Neutrophil (primary cell): ENCODE measurements around the gene SEPTIN6.

Experiments used
- H3K27ac ChIP-seq: fragments of 200-600 bp; sonication (generic); 2 replicates; pipeline ENCODE4 v1.5.1; 2016; ENCODE audit warnings: mild to moderate bottlenecking, moderate library complexity
- H3K27me3 ChIP-seq: fragments of 200-600 bp; sonication (generic); 2 replicates; pipeline ENCODE4 v1.6.0; 2016; ENCODE audit warnings: mild to moderate bottlenecking
- H3K36me3 ChIP-seq: fragments of 200-600 bp; sonication (generic); 2 replicates; pipeline ENCODE4 v1.5.1; 2017
- H3K4me1 ChIP-seq, 2 experiments: fragments of 200-600 bp in 1 of 2; sonication (generic) in 1 of 2; 1 replicate in 1 of 2; 2 replicates in 1 of 2; pipeline versions ENCODE4 v1.5.1 to v1.6.1; 2013 to 2016; ENCODE audit warnings: low read depth in 1 of 2, low read length in 1 of 2, mild to moderate bottlenecking in 1 of 2, moderate library complexity in 1 of 2; ENCODE audit not compliant: control insufficient read depth in 1 of 2, insufficient read depth in 1 of 2
- H3K4me3 ChIP-seq, 2 experiments: fragments of 200-600 bp in 1 of 2; sonication (generic) in 1 of 2; 1 replicate in 1 of 2; 2 replicates in 1 of 2; pipeline ENCODE4 v1.5.1; 2013 to 2016; ENCODE audit warnings: low read depth in 1 of 2, low read length in 1 of 2, mild to moderate bottlenecking in 1 of 2, moderate library complexity in 1 of 2
- H3K9me3 ChIP-seq: fragments of 200-600 bp; sonication (generic); 2 replicates; pipeline ENCODE4 v1.5.1; 2016
- CTCF ChIP-seq: fragments of 200-600 bp; sonication (generic); IDR thresholded peaks from 2 replicates; pipeline ENCODE4 v1.5.1; 2016; ENCODE audit warnings: antibody characterized with exemption

The SEPTIN6 gene

GRCh38 chrX:119695535-119696050 lies 2.6 kb upstream of the SEPTIN6 start:
- H3K4me1 ChIP-seq, result peaks cover 20 to 23% of the 10 kb centered on the region in 2 experiments
- H3K36me3 ChIP-seq, result no peaks in the 10 kb centered on the region
- H3K27me3 ChIP-seq, result no peaks in the 10 kb centered on the region
- no peak overlapping the region for H3K4me3 ChIP-seq
- no peak overlapping the region for H3K27ac ChIP-seq
- TF ChIP-seq CTCF, result no peak
- H3K9me3 ChIP-seq, result no peaks in the 10 kb centered on the region

GRCh38 chrX:119694601-119695534 lies 1.9 kb upstream of the SEPTIN6 start:
- H3K27ac ChIP-seq, result no peak overlapping the region
- no peaks in the 10 kb centered on the region for H3K27me3 ChIP-seq
- peak overlapping the region in 1 of 2 experiments; percentile 68 for H3K4me3 ChIP-seq
- no peaks in the 10 kb centered on the region for H3K36me3 ChIP-seq
- peaks cover 20 to 24% of the 10 kb centered on the region in 2 experiments for H3K4me1 ChIP-seq
- no peaks in the 10 kb centered on the region for H3K9me3 ChIP-seq
- no peak for TF ChIP-seq CTCF

- Histone ChIP-seq H3K27ac (peak overlapping the region; percentile 90), H3K9me3 (no peaks in the 10 kb centered on the region), H3K27me3 (no peaks in the 10 kb centered on the region), H3K36me3 (no peaks in the 10 kb centered on the region), H3K4me1 (peaks cover 20 to 24% of the 10 kb centered on the region in 2 experiments), H3K4me3 (peak overlapping the region; percentile 68 to 73)
- TF ChIP-seq CTCF, result no peak
Measured at GRCh38 chrX:119693996-119694451, 1.1 kb upstream of the SEPTIN6 start.

GRCh38 chrX:119692191-119693039 lies 553 bp downstream of the SEPTIN6 start:
- TF ChIP-seq CTCF, result no peak
- no peaks in the 10 kb centered on the region for H3K27me3 ChIP-seq
- peak overlapping the region; percentile 68 to 73 for H3K4me3 ChIP-seq
- peak overlapping the region; percentile 90 for H3K27ac ChIP-seq
- peaks cover 26 to 31% of the 10 kb centered on the region in 2 experiments for H3K4me1 ChIP-seq
- no peaks in the 10 kb centered on the region for H3K9me3 ChIP-seq
- no peaks in the 10 kb centered on the region for H3K36me3 ChIP-seq

DNA sequence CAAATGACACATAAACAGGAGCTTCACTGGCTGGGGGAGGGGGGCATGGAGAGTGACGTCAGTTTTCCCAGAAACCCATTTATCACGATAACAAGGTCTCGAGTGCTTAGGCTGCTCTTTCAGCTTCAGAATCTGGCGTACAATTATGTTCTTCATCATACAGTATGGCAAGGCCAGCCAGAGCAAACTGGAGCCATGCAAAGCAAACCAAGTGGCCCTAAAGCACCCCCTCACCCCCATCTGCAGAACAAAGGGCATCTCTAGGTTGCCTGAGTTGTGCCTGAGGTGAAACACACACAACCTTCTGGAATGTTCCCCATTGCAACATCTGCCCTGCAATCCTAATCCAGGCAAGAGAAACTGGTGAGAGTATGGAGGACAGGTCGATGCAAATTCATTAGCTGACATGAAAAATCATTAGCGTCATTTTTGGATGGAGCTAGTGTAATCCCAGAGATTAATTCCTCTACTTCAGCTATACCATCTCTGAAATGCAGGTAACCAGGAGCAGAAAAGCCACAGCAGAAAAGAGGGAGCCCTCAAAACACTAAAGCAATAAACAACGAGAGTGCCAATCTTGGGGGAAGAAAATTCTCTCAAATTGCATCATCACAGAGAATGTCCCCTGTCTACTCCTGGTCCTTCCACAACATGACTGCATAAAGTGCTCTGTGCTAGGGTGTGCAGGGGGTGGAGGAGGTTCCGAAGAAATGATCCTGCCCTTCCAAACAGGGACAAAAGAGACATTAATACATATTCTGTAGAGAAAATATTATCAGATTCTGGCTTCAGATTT lies 1.8 kb downstream of the SEPTIN6 start:
- Histone ChIP-seq H3K27ac (peak overlapping the region; percentile 90), H3K4me3 (peak overlapping the region; percentile 68 to 73)
- TF ChIP-seq CTCF, result no peak

More for the DNA sequence above, 1.8 kb downstream of the SEPTIN6 start:
- H3K27me3 ChIP-seq, result no peaks in the 10 kb centered on the region
- H3K36me3 ChIP-seq, result no peaks in the 10 kb centered on the region
- H3K9me3 ChIP-seq, result no peaks in the 10 kb centered on the region
- H3K4me1 ChIP-seq, result peaks cover 37 to 43% of the 10 kb centered on the region in 2 experiments
